Vagina (tissue), 2 donors: ENCODE data around the gene ARHGEF28. TPM values are rescaled to one million over a fixed set of nuclear protein-coding genes. Genes with fewer than 3 reads are reported as not detected.

ENCODE experiments used
- DNase-seq, 2 donors: peaks; one replicate each; pipeline ENCODE4 v3.0.0-alpha.2; 2017; ENCODE audit errors: extremely low spot score in 2 of 2
- H3K27ac ChIP-seq: fragments of 200-600 bp; sonication (generic); one replicate; pipeline ENCODE4 v1.5.1; 2019
- H3K27me3 ChIP-seq: fragments of 200-600 bp; sonication (generic); one replicate; pipeline ENCODE4 v1.5.1; 2019
- H3K36me3 ChIP-seq, 2 donors: fragments of 200-600 bp; sonication (generic); one replicate each; pipeline ENCODE4 v1.5.1; 2017 to 2019
- H3K4me1 ChIP-seq: fragments of 200-600 bp; sonication (generic); one replicate; pipeline ENCODE4 v1.5.1; 2019
- H3K4me3 ChIP-seq, 2 donors: fragments of 200-600 bp; sonication (generic); 1 replicate in 1 of 2; 2 replicates in 1 of 2; pipeline ENCODE4 v1.5.1; 2016 to 2019
- H3K9me3 ChIP-seq: fragments of 200-600 bp; sonication (generic); one replicate; pipeline ENCODE4 v1.5.1; 2019
- CTCF ChIP-seq, 3 experiments: fragments of 450-650 bp in 2 of 3; fragments of 200-600 bp in 1 of 3; sonication (generic) in 1 of 3; IDR thresholded peaks; one replicate each; pipeline ENCODE4 v1.5.1; 2017 to 2019; ENCODE audit warnings: antibody characterized with exemption in 3 of 3, mild to moderate bottlenecking in 2 of 3, moderate library complexity in 2 of 3
- POLR2A ChIP-seq, 2 donors: fragments of 450-650 bp; IDR thresholded peaks; one replicate each; pipeline ENCODE4 v1.6.1; 2017; ENCODE audit warnings: antibody characterized with exemption in 2 of 2, mild to moderate bottlenecking in 2 of 2, moderate library complexity in 2 of 2
- POLR2AphosphoS5 ChIP-seq, 2 donors: sonication (generic); formaldehyde crosslinking; IDR thresholded peaks; one replicate each; pipeline ENCODE4 v1.9.0; 2017; ENCODE audit warnings: antibody characterized with exemption in 2 of 2, mild to moderate bottlenecking in 2 of 2, low read depth in 1 of 2; ENCODE audit not compliant: insufficient read depth in 1 of 2
- intact Hi-C: fragments of 100-400 bp; cut with DNase I; formaldehyde crosslinking; loops from one replicate; pipeline ENCODE4 v1.15.1; 2023
- total RNA-seq: library from RNA; depleted of rRNA; stranded (reverse); fragments of >200 nt; gene quantifications from one replicate; pipeline ENCODE4 v1.2.3, GENCODE V29; 2016

The ARHGEF28 gene
- total RNA-seq, 1 donor from 2014 or later: 41.0 TPM

GRCh38 chr5:73883646-73884045, 257.6 kb downstream of the ARHGEF28 start:
- Histone ChIP-seq H3K36me3 (peaks cover 0 to 14% of the 10 kb centered on the region in 2 donors), H3K4me3 (no peak overlapping the region), H3K9me3 (no peaks in the 10 kb centered on the region), H3K27me3 (no peaks in the 10 kb centered on the region), H3K27ac (no peak overlapping the region), H3K4me1 (no peaks in the 10 kb centered on the region)
- intact Hi-C loops: loop anchor here (5.0 kb wide), 1 partner anchor 1184 kb away; no protein-coding TSS in a partner anchor
- TF ChIP-seq CTCF (IDR thresholded peaks at IDR 0.05) (no peak), POLR2A (IDR thresholded peaks at IDR 0.05) (no peak), POLR2AphosphoS5 (IDR thresholded peaks at IDR 0.05; ENCODE audit: insufficient read depth in 1 of 2, low read depth in 1 of 2) (no peak)
- no peak for DNase-seq

DNA sequence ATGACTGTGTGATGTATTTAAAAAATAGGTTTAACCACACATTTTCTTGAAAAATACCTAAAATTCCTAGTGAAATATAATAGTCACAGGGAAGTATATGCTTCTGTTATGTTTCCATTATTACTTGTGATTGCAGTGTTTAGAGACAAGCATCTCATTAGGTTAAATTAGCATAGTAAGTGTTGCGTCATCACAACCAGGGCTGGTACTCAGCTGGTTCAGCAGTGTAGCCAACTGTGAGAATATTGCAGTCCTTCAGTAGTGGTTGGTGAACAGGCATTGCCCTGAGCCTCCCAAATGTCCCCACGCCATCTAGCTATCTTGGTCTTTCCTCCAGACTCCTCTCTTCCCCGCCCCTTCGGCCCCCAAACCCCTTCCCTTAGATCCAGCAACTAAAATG, 261.7 kb downstream of the ARHGEF28 start:
- H3K4me3 ChIP-seq: no peak overlapping the region
- H3K27ac ChIP-seq: no peak overlapping the region
- H3K36me3 ChIP-seq: peaks cover 0 to 14% of the 10 kb centered on the region in 2 donors
- H3K27me3 ChIP-seq: no peaks in the 10 kb centered on the region
- DNase-seq: no peak
- no peaks in the 10 kb centered on the region for H3K9me3 ChIP-seq
- TF ChIP-seq POLR2A (IDR thresholded peaks at IDR 0.05) (no peak), CTCF (IDR thresholded peaks at IDR 0.05) (no peak), POLR2AphosphoS5 (IDR thresholded peaks at IDR 0.05; ENCODE audit: insufficient read depth in 1 of 2, low read depth in 1 of 2) (no peak)
- intact Hi-C loops: no loop called here
- H3K4me1 ChIP-seq: no peaks in the 10 kb centered on the region

GRCh38 chr5:73890569-73890968, 264.6 kb downstream of the ARHGEF28 start:
- no peaks in the 10 kb centered on the region for H3K9me3 ChIP-seq
- H3K4me1 ChIP-seq: no peaks in the 10 kb centered on the region
- intact Hi-C loops: no loop called here
- no peak overlapping the region for H3K4me3 ChIP-seq
- H3K27ac ChIP-seq: no peak overlapping the region
- H3K36me3 ChIP-seq: peaks cover 0 to 9% of the 10 kb centered on the region in 2 donors
- no peaks in the 10 kb centered on the region for H3K27me3 ChIP-seq
- no peak for TF ChIP-seq POLR2A (IDR thresholded peaks at IDR 0.05)
- TF ChIP-seq CTCF (IDR thresholded peaks at IDR 0.05): no peak
- no peak for TF ChIP-seq POLR2AphosphoS5 (IDR thresholded peaks at IDR 0.05; ENCODE audit: insufficient read depth in 1 of 2, low read depth in 1 of 2)
- DNase-seq: no peak

GRCh38 chr5:73892218-73892617, 266.2 kb downstream of the ARHGEF28 start:
- no peaks in the 10 kb centered on the region for H3K27me3 ChIP-seq
- no peaks in the 10 kb centered on the region for H3K36me3 ChIP-seq
- no peak for TF ChIP-seq CTCF (IDR thresholded peaks at IDR 0.05)
- TF ChIP-seq POLR2A (IDR thresholded peaks at IDR 0.05): no peak
- no peak for TF ChIP-seq POLR2AphosphoS5 (IDR thresholded peaks at IDR 0.05; ENCODE audit: insufficient read depth in 1 of 2, low read depth in 1 of 2)

GRCh38 chr5:73892806-73893205, 266.8 kb downstream of the ARHGEF28 start:
- intact Hi-C loops: no loop called here

More at GRCh38 chr5:73892218-73892617, 266.2 kb downstream of the ARHGEF28 start:
- Histone ChIP-seq H3K4me1 (no peaks in the 10 kb centered on the region), H3K9me3 (no peaks in the 10 kb centered on the region), H3K4me3 (no peak overlapping the region), H3K27ac (no peak overlapping the region)
- intact Hi-C loops: no loop called here
- DNase-seq: no peak

More at GRCh38 chr5:73892806-73893205, 266.8 kb downstream of the ARHGEF28 start:
- TF ChIP-seq POLR2A (IDR thresholded peaks at IDR 0.05): no peak
- TF ChIP-seq CTCF (IDR thresholded peaks at IDR 0.05): no peak
- no peak for TF ChIP-seq POLR2AphosphoS5 (IDR thresholded peaks at IDR 0.05; ENCODE audit: insufficient read depth in 1 of 2, low read depth in 1 of 2)
- no peaks in the 10 kb centered on the region for H3K36me3 ChIP-seq
- H3K4me1 ChIP-seq: no peaks in the 10 kb centered on the region
- no peak overlapping the region for H3K4me3 ChIP-seq
- no peaks in the 10 kb centered on the region for H3K27me3 ChIP-seq
- no peak for DNase-seq
- H3K27ac ChIP-seq: no peak overlapping the region
- H3K9me3 ChIP-seq: no peaks in the 10 kb centered on the region
